Measurements from ENCODE around the gene PLN.

Gene PLN

GRCh38 chr6:118548136-118548535 lies at the start of gene PLN:
Gene PLN, plus strand, starts transcription at chr6:118548296. Its CDS starts 10,626 bp downstream, at chr6:118558922.
- no peak for DNase-seq

GRCh38 chr6:118500130-118501015 lies 47.7 kb upstream of the PLN start:
- no peak for DNase-seq

GRCh38 chr6:118501099-118501498 lies 47.0 kb upstream of the PLN start:
- DNase-seq: no peak

GRCh38 chr6:118501765-118502164 lies 46.3 kb upstream of the PLN start:
- no peak for DNase-seq

GRCh38 chr6:118502169-118502568 lies 45.9 kb upstream of the PLN start:
- DNase-seq: no peak

- DNase-seq: no peak
These were observed 43.5 kb upstream of the PLN start for GRCh38 chr6:118504611-118505010.

- no peak for DNase-seq
These were observed 42.4 kb upstream of the PLN start for GRCh38 chr6:118505656-118506055.

GRCh38 chr6:118506071-118506638 lies 41.9 kb upstream of the PLN start:
- DNase-seq: no peak

- no peak for DNase-seq
These were observed 40.5 kb upstream of the PLN start for GRCh38 chr6:118507636-118508035.

- peak; percentile 12 for DNase-seq
These were observed 39.0 kb upstream of the PLN start for GRCh38 chr6:118509009-118509617.

- DNase-seq: no peak
These were observed 36.0 kb upstream of the PLN start for GRCh38 chr6:118511930-118512715.

GRCh38 chr6:118514689-118515088 lies 33.4 kb upstream of the PLN start:
- DNase-seq: no peak

- no peak for DNase-seq
These were observed 25.7 kb upstream of the PLN start for GRCh38 chr6:118522422-118522821.

- DNase-seq: peak; percentile 37
These were observed 24.9 kb upstream of the PLN start for GRCh38 chr6:118523216-118523615.

GRCh38 chr6:118524686-118525085 lies 23.4 kb upstream of the PLN start:
- no peak for DNase-seq

- DNase-seq: no peak
These were observed 21.9 kb upstream of the PLN start for GRCh38 chr6:118525913-118526780.

GRCh38 chr6:118528129-118528528 lies 20.0 kb upstream of the PLN start:
- no peak for DNase-seq

- no peak for DNase-seq
These were observed 18.3 kb upstream of the PLN start for GRCh38 chr6:118529756-118530155.

GRCh38 chr6:118530942-118531341 lies 17.2 kb upstream of the PLN start:
- no peak for DNase-seq

- DNase-seq: no peak
These were observed 12.8 kb upstream of the PLN start for GRCh38 chr6:118535176-118535844.

- no peak for DNase-seq
These were observed 11.6 kb upstream of the PLN start for GRCh38 chr6:118536478-118536877.

- no peak for DNase-seq
These were observed 10.5 kb upstream of the PLN start for GRCh38 chr6:118537574-118537973.
